Tibial nerve (tissue), 4 donors: ENCODE results near the gene NISCH.

Experiments used
- EP300 ChIP-seq, 2 donors: sonication (generic); formaldehyde crosslinking; IDR thresholded peaks; one replicate each; pipeline ENCODE4 v1.6.1; 2017; ENCODE audit warnings: antibody characterized with exemption in 2 of 2, mild to moderate bottlenecking in 1 of 2
- POLR2A ChIP-seq, 2 donors: fragments of 450-650 bp; IDR thresholded peaks; one replicate each; pipeline ENCODE4 v1.6.1; 2017; ENCODE audit warnings: antibody characterized with exemption in 2 of 2, mild to moderate bottlenecking in 2 of 2, moderate library complexity in 2 of 2
- TF ChIP-seq, protein P1 (sequence below), 5 experiments: fragments of 200-600 bp in 3 of 5; fragments of 450-650 bp in 2 of 5; sonication (generic) in 3 of 5; IDR thresholded peaks; one replicate each; pipeline ENCODE4 v1.5.1; 2016 to 2019; ENCODE audit warnings: antibody characterized with exemption in 5 of 5, mild to moderate bottlenecking in 3 of 5, moderate library complexity in 2 of 5

DNA sequence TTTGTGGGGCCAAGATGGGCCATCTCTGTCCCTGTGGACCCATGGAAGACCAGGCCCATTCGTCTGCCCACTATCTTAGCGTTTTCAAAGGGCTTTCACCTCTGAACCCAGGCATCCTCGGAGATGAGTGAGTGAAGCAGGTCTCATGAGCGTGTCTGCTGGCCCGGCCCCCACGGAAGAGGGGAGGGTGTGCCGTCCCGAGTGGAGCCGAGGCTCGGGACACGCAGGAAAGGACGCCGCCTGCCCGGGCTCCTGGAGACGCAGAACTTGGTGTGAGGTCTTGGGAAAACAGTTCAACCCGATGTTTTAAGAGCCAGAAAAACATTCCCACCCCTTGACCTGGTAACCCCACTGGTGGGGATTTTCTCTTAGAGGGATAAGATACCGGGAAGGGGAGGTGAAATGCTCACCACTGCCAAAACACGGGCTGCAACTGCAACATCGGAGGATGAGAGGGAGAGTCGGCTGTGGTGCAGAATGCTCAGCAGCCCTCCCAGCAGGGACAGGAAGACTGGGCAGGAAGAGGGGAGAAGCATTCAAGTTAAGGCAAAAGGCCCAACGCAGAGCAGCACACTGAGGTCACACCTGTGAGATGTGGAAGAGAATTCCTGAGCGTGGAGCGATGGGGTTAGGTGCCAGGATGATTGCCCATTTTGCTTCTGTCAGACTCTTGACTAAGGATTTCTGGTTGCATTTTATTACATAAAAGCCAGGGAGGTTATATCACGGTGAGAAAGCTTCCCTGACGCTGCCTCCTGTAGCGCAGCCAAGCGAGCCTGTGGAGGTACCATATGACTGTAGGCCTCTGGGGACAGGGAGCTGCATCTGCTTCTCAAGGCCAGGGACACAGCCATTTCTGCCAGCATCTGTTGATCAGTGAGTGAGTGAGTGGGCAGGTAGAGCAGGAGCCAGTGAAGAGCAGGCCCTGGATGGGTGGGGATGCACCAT is 25.6 kb downstream of the NISCH start:
- TF ChIP-seq, protein P1, sequence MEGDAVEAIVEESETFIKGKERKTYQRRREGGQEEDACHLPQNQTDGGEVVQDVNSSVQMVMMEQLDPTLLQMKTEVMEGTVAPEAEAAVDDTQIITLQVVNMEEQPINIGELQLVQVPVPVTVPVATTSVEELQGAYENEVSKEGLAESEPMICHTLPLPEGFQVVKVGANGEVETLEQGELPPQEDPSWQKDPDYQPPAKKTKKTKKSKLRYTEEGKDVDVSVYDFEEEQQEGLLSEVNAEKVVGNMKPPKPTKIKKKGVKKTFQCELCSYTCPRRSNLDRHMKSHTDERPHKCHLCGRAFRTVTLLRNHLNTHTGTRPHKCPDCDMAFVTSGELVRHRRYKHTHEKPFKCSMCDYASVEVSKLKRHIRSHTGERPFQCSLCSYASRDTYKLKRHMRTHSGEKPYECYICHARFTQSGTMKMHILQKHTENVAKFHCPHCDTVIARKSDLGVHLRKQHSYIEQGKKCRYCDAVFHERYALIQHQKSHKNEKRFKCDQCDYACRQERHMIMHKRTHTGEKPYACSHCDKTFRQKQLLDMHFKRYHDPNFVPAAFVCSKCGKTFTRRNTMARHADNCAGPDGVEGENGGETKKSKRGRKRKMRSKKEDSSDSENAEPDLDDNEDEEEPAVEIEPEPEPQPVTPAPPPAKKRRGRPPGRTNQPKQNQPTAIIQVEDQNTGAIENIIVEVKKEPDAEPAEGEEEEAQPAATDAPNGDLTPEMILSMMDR (IDR thresholded peaks at IDR 0.05), result no peak
- TF ChIP-seq POLR2A (IDR thresholded peaks at IDR 0.05) (no peak), EP300 (IDR thresholded peaks at IDR 0.05) (peak in 1 of 2 donors; percentile 45)
